IPS-18c (cell line): ENCODE measurements around the gene NRF1.

ENCODE experiments used
- H3K4me3 ChIP-seq: 2 replicates; pipeline ENCODE4 v1.7.0; 2013; ENCODE audit warnings: low read depth, mild to moderate bottlenecking, low read length, moderate library complexity; ENCODE audit not compliant: insufficient read depth
- H3K9me3 ChIP-seq: one replicate; pipeline ENCODE4 v1.6.1; 2013; ENCODE audit warnings: mild to moderate bottlenecking, low read length, moderate library complexity; ENCODE audit not compliant: control insufficient read depth, insufficient read depth

NRF1 gene

DNA sequence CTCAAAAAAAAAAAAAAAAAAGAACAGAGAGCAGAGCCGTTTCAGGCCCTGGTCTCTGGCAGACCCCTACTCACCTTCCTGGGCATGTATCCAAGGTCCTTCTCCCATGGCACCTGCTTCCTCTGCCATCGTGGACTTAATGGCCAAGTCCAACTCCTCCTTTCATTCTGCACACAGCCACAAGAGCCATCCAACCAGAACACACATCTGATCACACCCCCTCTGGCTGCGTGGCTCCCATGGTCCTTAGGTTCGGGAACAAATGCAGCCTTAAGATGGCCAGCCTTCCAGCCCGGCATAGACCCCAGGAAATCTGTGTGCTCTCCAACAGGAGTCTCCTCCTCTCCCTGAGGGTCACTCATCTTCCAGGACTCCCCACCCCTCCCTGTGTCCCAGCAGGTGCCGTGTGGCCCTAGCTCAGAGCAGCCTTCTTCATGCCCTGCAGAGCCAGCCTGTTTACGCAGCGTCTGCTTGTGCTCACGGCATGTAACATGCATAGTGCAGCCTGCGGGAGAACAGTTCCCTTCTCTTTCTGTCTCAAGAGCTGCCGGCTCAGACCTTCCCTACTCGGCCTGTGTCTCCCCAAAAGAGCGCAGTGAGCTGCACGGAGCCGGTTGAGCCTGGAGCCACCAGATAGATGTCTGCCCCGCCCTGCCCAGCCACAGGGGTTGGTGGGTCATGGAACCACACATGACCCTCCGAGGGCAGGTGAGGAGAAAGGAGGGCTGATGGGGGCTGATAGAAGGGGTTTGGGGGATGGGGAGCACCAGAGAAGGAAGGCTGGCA is 157.3 kb downstream of the NRF1 start:
- no peak overlapping the region for H3K4me3 ChIP-seq

GRCh38 chr7:129769400-129769774 is 157.9 kb downstream of the NRF1 start:
- H3K9me3 ChIP-seq: no peaks in the 10 kb centered on the region
- H3K4me3 ChIP-seq: no peak overlapping the region

More for the DNA sequence above, 157.3 kb downstream of the NRF1 start:
- no peaks in the 10 kb centered on the region for H3K9me3 ChIP-seq

DNA sequence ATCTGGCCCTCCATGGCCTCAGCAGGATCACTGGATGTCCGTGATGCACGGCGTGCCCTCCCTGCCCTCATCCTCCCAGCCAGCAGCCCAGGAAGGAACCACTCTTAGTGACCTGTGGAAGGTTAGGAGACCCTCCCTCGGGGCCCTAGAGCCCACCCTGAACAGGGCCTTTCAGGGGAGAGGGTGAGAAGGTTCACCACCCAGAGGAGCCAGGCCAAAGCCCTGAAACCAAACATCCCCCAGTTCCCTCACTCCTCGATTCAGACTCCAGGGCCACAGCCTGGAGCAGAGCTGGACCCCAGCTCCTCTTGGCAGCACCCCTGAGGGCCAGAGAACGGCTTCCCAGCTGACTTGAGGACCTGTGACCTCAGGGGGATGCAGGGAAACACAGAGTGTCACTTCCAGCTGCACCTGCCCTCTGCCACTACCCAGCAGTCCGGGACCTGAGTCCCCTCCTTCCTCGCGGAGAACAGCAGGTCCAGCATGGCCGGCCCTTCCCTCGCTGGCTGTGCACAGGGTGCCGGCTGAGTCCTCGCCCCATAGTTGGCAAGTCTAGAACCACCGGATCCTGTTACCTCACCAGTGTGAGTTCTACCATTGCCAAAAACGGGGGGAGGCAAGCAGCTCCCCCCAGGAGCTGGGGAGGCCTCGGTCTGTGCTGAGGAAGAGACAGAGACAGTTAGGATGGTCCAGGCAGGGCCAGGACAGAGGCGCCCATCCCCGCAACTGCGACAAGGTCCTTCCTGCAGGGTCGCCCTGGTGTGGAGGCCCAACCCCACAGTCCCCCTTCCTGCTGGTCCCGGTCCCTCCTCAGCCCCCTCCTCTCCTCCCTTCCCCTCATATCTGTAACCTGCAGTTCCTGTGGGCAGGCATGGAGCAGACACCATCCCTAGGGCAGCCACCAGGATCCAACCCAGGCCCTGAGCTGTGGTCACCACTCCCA is 158.6 kb downstream of the NRF1 start:
- H3K4me3 ChIP-seq: no peak overlapping the region
- H3K9me3 ChIP-seq: no peaks in the 10 kb centered on the region

GRCh38 chr7:129771201-129771927 is 159.8 kb downstream of the NRF1 start:
- Histone ChIP-seq H3K4me3 (no peak overlapping the region), H3K9me3 (no peaks in the 10 kb centered on the region)

GRCh38 chr7:129771928-129772479 is 160.5 kb downstream of the NRF1 start:
- H3K9me3 ChIP-seq: no peaks in the 10 kb centered on the region
- no peak overlapping the region for H3K4me3 ChIP-seq

DNA sequence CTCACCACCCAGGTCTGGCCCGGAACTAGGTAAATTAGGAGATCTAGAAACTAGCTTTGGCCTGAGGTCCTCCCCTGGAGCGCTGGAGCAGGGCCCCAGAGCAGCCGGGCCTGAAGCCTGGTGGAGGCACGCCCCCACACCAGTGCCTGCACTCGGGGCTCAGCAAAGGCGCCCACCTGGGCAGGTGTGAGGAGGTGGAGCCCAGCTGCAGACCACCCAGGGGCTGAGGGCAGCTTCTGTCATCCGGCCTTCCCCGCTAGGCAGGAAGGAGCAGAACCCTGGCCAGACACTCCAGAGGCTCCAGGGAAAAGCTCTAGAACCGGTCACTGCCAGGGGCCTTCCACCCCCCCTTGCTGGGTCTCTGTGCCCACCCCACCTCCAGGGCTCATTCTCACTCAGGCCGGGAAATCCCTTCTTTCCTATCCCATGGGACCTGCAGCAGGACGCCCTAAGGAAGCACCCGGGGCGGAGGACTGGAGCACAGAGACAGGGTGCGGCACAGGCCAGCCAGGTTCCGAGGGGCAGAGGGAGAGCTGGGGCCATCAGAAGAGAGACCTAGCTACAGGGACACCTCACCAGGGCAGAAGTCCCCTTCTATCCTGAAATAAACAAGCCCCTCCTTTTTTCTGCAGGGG is 161.2 kb downstream of the NRF1 start:
- H3K4me3 ChIP-seq: no peak overlapping the region
- H3K9me3 ChIP-seq: no peaks in the 10 kb centered on the region

- H3K9me3 ChIP-seq: no peaks in the 10 kb centered on the region
- H3K4me3 ChIP-seq: no peak overlapping the region
Observed at GRCh38 chr7:129773328-129773731, 161.8 kb downstream of the NRF1 start.

- Histone ChIP-seq H3K9me3 (no peaks in the 10 kb centered on the region), H3K4me3 (no peak overlapping the region)
Observed at GRCh38 chr7:129773871-129774270, 162.4 kb downstream of the NRF1 start.

- H3K9me3 ChIP-seq: no peaks in the 10 kb centered on the region
Observed at GRCh38 chr7:129774359-129774758, 162.8 kb downstream of the NRF1 start.

GRCh38 chr7:129774871-129775694 is 163.6 kb downstream of the NRF1 start:
- no peak overlapping the region for H3K4me3 ChIP-seq
- H3K9me3 ChIP-seq: no peaks in the 10 kb centered on the region

More at GRCh38 chr7:129774359-129774758, 162.8 kb downstream of the NRF1 start:
- H3K4me3 ChIP-seq: no peak overlapping the region

DNA sequence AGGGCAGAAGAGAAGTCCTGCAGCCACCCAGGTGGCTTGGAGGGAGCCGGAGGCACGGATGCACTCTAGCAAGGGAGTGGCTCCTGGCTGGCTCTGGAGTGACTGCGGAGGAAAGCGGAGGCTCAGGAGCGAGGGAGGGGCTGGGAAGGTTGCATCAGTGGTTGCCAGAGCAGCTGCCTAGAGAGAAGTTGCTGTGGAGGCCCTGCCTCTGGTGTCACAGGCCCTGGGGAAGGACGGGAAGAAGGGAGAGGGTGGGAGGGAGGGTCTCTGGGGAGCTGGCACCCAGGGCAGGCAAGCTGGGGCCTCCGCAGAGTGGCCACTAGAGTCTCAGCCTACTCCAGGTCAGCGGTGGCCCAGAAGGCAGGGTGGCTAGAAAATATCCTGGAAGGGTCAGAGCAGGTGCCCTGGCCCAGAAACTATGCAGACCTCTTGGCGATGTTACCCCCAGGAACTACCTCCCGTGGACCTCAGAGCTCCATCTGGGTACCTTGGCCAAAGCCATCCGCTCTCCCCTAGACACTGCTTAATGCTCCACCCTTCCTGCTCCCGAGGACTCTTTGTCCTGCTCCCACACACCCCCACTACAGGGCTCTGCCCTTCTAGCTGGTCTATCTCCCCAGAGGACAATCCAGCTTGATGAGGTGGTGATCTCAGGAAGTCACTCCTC is 164.3 kb downstream of the NRF1 start:
- H3K4me3 ChIP-seq: no peak overlapping the region
- H3K9me3 ChIP-seq: no peaks in the 10 kb centered on the region

- H3K4me3 ChIP-seq: no peak overlapping the region
- no peaks in the 10 kb centered on the region for H3K9me3 ChIP-seq
Observed at GRCh38 chr7:129776362-129776722, 164.8 kb downstream of the NRF1 start.

DNA sequence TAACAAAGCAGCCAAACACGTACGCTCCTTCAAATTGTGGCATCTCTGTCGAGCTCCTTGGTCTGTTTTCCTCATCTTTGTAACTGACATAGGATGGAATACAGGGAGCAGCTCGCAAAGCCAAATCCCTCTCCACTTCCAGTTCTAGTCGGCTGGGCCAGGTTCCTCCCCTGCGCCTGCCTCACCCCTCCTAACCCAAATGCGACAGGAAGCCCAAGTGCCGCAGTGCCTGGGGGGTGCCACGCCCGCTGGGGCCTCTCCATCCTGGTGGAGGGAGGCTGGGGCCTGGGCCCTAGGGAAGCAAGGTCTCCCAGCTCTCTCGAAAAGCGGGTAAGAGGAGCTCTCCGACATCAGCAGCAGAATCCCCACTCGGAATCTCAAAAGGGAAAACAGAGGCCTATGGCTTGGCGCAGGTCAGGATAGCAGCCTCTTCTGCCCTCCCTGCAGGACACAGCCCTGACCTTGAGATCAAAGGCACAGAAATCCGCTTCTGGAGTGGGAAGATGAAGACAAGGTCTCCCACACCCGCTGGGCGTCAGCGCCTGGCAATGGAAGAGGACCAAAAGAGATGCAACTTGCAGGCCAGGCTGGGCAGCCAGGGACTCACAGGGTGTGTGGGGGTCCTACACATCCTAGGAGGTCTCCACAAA is 165.8 kb downstream of the NRF1 start:
- Histone ChIP-seq H3K9me3 (no peaks in the 10 kb centered on the region), H3K4me3 (peak overlapping the region; percentile 79)

- H3K4me3 ChIP-seq: peak overlapping the region; percentile 79
- no peaks in the 10 kb centered on the region for H3K9me3 ChIP-seq
Observed at GRCh38 chr7:129777993-129778769, 166.7 kb downstream of the NRF1 start.
